ENCODE measurements around the gene IKBKG. TPM values are rescaled to one million over a fixed set of nuclear protein-coding genes. Genes with fewer than 3 reads are reported as not detected.
"Not testable (repeated sequence)": the region's sequence is repeated elsewhere in the genome, so short reads cannot be mapped to it uniquely, and the experiment has no call there.

Gene IKBKG, protein sequence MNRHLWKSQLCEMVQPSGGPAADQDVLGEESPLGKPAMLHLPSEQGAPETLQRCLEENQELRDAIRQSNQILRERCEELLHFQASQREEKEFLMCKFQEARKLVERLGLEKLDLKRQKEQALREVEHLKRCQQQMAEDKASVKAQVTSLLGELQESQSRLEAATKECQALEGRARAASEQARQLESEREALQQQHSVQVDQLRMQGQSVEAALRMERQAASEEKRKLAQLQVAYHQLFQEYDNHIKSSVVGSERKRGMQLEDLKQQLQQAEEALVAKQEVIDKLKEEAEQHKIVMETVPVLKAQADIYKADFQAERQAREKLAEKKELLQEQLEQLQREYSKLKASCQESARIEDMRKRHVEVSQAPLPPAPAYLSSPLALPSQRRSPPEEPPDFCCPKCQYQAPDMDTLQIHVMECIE
- total RNA-seq, result 6.8 TPM

GRCh38 chrX:154547245-154548027 is at the start of gene IKBKG:
IKBKG (plus strand) TSS chrX:154547620; CDS start chrX:154552003, 4,383 bp downstream.
- Histone ChIP-seq H3K36me3 (ENCODE audit: control insufficient read depth in 3 of 3, insufficient read depth in 3 of 3, low read length in 3 of 3) (peaks cover 0 to 3% (median 0%) of the 10 kb centered on the region in 3 donors), H3K9ac (ENCODE audit: low read depth in 1 of 3, low read length in 3 of 3) (peak within 1 kb of the TSS; percentile 65 to 81 (median 78)), H3K4me1 (ENCODE audit: control insufficient read depth in 3 of 3, insufficient read depth in 3 of 3, low read length in 3 of 3) (peaks cover 15 to 33% (median 20%) of the 10 kb centered on the region in 3 donors), H3K9me3 (ENCODE audit: control insufficient read depth in 3 of 3, low read length in 3 of 3) (no peaks in the 10 kb centered on the region), H3K27ac (ENCODE audit: low read depth, low read length) (peak within 1 kb of the TSS; percentile 76), H3K4me3 (ENCODE audit: low read length in 3 of 3) (peak within 1 kb of the TSS; percentile 79 to 85 (median 84)), H3K27me3 (ENCODE audit: control insufficient read depth in 3 of 3, insufficient read depth in 3 of 3, low read length in 3 of 3) (no peaks in the 10 kb centered on the region)

- not testable (repeated sequence) for H3K4me1 ChIP-seq (ENCODE audit: control insufficient read depth in 3 of 3, insufficient read depth in 3 of 3, low read length in 3 of 3); H3K27me3 ChIP-seq (ENCODE audit: control insufficient read depth in 3 of 3, insufficient read depth in 3 of 3, low read length in 3 of 3); H3K4me3 ChIP-seq (ENCODE audit: low read length in 3 of 3); H3K36me3 ChIP-seq (ENCODE audit: control insufficient read depth in 3 of 3, insufficient read depth in 3 of 3, low read length in 3 of 3); H3K9me3 ChIP-seq (ENCODE audit: control insufficient read depth in 3 of 3, low read length in 3 of 3); H3K27ac ChIP-seq (ENCODE audit: low read depth, low read length); H3K9ac ChIP-seq (ENCODE audit: low read depth in 1 of 3, low read length in 3 of 3)
Observed at GRCh38 chrX:154501423-154501822, 46.0 kb upstream of the IKBKG start.

DNA sequence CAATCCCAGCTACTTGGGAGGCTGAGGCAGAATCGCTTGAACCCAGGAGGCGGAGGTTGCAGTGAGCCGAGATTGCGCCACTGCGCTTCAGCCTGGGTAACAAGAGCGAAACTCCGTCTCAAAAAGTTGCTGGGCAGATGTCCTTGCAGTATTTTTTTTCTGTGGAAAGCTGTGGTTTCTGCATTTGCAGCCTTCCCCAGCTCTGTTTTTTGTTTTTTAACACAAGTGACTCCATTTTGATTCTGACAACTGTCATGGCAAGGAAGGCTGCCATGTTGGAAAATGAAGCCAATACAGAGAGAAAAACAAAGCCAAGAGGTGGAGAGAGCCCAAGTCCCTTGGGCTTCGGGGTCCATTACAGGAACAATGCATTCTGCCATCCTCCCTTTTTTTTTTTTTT is 45.3 kb upstream of the IKBKG start:
- H3K27ac ChIP-seq (ENCODE audit: low read depth, low read length), result no peak overlapping the region
- H3K9me3 ChIP-seq (ENCODE audit: control insufficient read depth in 3 of 3, low read length in 3 of 3), result no peaks in the 10 kb centered on the region
- no peaks in the 10 kb centered on the region for H3K4me1 ChIP-seq (ENCODE audit: control insufficient read depth in 3 of 3, insufficient read depth in 3 of 3, low read length in 3 of 3)
- H3K9ac ChIP-seq (ENCODE audit: low read depth in 1 of 3, low read length in 3 of 3), result no peak overlapping the region
- H3K4me3 ChIP-seq (ENCODE audit: low read length in 3 of 3), result no peak overlapping the region
- H3K27me3 ChIP-seq (ENCODE audit: control insufficient read depth in 3 of 3, insufficient read depth in 3 of 3, low read length in 3 of 3), result peaks cover 0 to 4% (median 0%) of the 10 kb centered on the region in 3 donors
- H3K36me3 ChIP-seq (ENCODE audit: control insufficient read depth in 3 of 3, insufficient read depth in 3 of 3, low read length in 3 of 3), result peaks cover 8 to 10% (median 9%) of the 10 kb centered on the region in 3 donors

GRCh38 chrX:154502989-154503388 is 44.4 kb upstream of the IKBKG start:
- H3K27me3 ChIP-seq (ENCODE audit: control insufficient read depth in 3 of 3, insufficient read depth in 3 of 3, low read length in 3 of 3), result peaks cover 0 to 4% (median 0%) of the 10 kb centered on the region in 3 donors
- H3K36me3 ChIP-seq (ENCODE audit: control insufficient read depth in 3 of 3, insufficient read depth in 3 of 3, low read length in 3 of 3), result peaks cover 8 to 11% (median 10%) of the 10 kb centered on the region in 3 donors
- H3K9ac ChIP-seq (ENCODE audit: low read depth in 1 of 3, low read length in 3 of 3), result no peak overlapping the region
- no peak overlapping the region for H3K4me3 ChIP-seq (ENCODE audit: low read length in 3 of 3)
- H3K27ac ChIP-seq (ENCODE audit: low read depth, low read length), result no peak overlapping the region
- no peaks in the 10 kb centered on the region for H3K9me3 ChIP-seq (ENCODE audit: control insufficient read depth in 3 of 3, low read length in 3 of 3)
- no peaks in the 10 kb centered on the region for H3K4me1 ChIP-seq (ENCODE audit: control insufficient read depth in 3 of 3, insufficient read depth in 3 of 3, low read length in 3 of 3)

DNA sequence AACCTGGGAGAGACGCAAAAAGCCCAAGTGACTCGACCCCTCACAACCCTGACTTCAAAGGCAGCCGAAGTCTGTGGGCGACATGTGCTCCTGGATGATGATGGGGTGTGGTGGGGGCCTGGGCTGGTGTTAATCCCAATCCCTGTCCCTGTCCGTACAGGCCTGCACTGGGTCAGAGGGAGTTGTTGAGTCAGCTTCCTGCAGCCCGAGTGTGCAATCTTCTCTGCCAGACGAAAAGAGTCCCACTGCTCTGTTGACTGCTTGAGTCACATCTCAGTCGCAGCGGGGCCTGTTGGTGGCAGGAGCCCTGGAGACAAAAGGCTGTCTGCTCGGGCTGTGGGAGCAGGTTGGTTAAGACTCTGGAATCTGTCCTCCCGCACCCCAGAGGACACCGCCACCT is 41.7 kb upstream of the IKBKG start:
- Histone ChIP-seq H3K9me3 (ENCODE audit: control insufficient read depth in 3 of 3, low read length in 3 of 3) (no peaks in the 10 kb centered on the region), H3K4me1 (ENCODE audit: control insufficient read depth in 3 of 3, insufficient read depth in 3 of 3, low read length in 3 of 3) (no peaks in the 10 kb centered on the region), H3K9ac (ENCODE audit: low read depth in 1 of 3, low read length in 3 of 3) (no peak overlapping the region), H3K27ac (ENCODE audit: low read depth, low read length) (no peak overlapping the region), H3K36me3 (ENCODE audit: control insufficient read depth in 3 of 3, insufficient read depth in 3 of 3, low read length in 3 of 3) (peaks cover 12 to 19% (median 19%) of the 10 kb centered on the region in 3 donors), H3K27me3 (ENCODE audit: control insufficient read depth in 3 of 3, insufficient read depth in 3 of 3, low read length in 3 of 3) (peaks cover 0 to 4% (median 0%) of the 10 kb centered on the region in 3 donors), H3K4me3 (ENCODE audit: low read length in 3 of 3) (no peak overlapping the region)

- no peak overlapping the region for H3K4me3 ChIP-seq (ENCODE audit: low read length in 3 of 3)
- peaks cover 12 to 19% (median 19%) of the 10 kb centered on the region in 3 donors for H3K36me3 ChIP-seq (ENCODE audit: control insufficient read depth in 3 of 3, insufficient read depth in 3 of 3, low read length in 3 of 3)
Observed at GRCh38 chrX:154506483-154507332, 40.7 kb upstream of the IKBKG start.

GRCh38 chrX:154507673-154508383 is 39.6 kb upstream of the IKBKG start:
- H3K4me3 ChIP-seq (ENCODE audit: low read length in 3 of 3), result no peak overlapping the region
- H3K9ac ChIP-seq (ENCODE audit: low read depth in 1 of 3, low read length in 3 of 3), result no peak overlapping the region
- H3K9me3 ChIP-seq (ENCODE audit: control insufficient read depth in 3 of 3, low read length in 3 of 3), result no peaks in the 10 kb centered on the region
- no peaks in the 10 kb centered on the region for H3K4me1 ChIP-seq (ENCODE audit: control insufficient read depth in 3 of 3, insufficient read depth in 3 of 3, low read length in 3 of 3)
- H3K36me3 ChIP-seq (ENCODE audit: control insufficient read depth in 3 of 3, insufficient read depth in 3 of 3, low read length in 3 of 3), result peaks cover 12 to 19% (median 19%) of the 10 kb centered on the region in 3 donors
- H3K27me3 ChIP-seq (ENCODE audit: control insufficient read depth in 3 of 3, insufficient read depth in 3 of 3, low read length in 3 of 3), result peaks cover 0 to under 1% (median 0%) of the 10 kb centered on the region in 3 donors
- no peak overlapping the region for H3K27ac ChIP-seq (ENCODE audit: low read depth, low read length)

More at GRCh38 chrX:154506483-154507332, 40.7 kb upstream of the IKBKG start:
- Histone ChIP-seq H3K9ac (ENCODE audit: low read depth in 1 of 3, low read length in 3 of 3) (no peak overlapping the region), H3K4me1 (ENCODE audit: control insufficient read depth in 3 of 3, insufficient read depth in 3 of 3, low read length in 3 of 3) (no peaks in the 10 kb centered on the region), H3K27ac (ENCODE audit: low read depth, low read length) (no peak overlapping the region), H3K9me3 (ENCODE audit: control insufficient read depth in 3 of 3, low read length in 3 of 3) (no peaks in the 10 kb centered on the region), H3K27me3 (ENCODE audit: control insufficient read depth in 3 of 3, insufficient read depth in 3 of 3, low read length in 3 of 3) (peaks cover 0 to 4% (median 0%) of the 10 kb centered on the region in 3 donors)

GRCh38 chrX:154508384-154508745 is 39.1 kb upstream of the IKBKG start:
- no peak overlapping the region for H3K4me3 ChIP-seq (ENCODE audit: low read length in 3 of 3)
- H3K9ac ChIP-seq (ENCODE audit: low read depth in 1 of 3, low read length in 3 of 3), result no peak overlapping the region
- H3K27me3 ChIP-seq (ENCODE audit: control insufficient read depth in 3 of 3, insufficient read depth in 3 of 3, low read length in 3 of 3), result no peaks in the 10 kb centered on the region
- no peaks in the 10 kb centered on the region for H3K9me3 ChIP-seq (ENCODE audit: control insufficient read depth in 3 of 3, low read length in 3 of 3)
- peaks cover 12 to 19% (median 19%) of the 10 kb centered on the region in 3 donors for H3K36me3 ChIP-seq (ENCODE audit: control insufficient read depth in 3 of 3, insufficient read depth in 3 of 3, low read length in 3 of 3)
- no peaks in the 10 kb centered on the region for H3K4me1 ChIP-seq (ENCODE audit: control insufficient read depth in 3 of 3, insufficient read depth in 3 of 3, low read length in 3 of 3)
- no peak overlapping the region for H3K27ac ChIP-seq (ENCODE audit: low read depth, low read length)

GRCh38 chrX:154509455-154509854 is 38.0 kb upstream of the IKBKG start:
- Histone ChIP-seq H3K9me3 (ENCODE audit: control insufficient read depth in 3 of 3, low read length in 3 of 3) (no peaks in the 10 kb centered on the region), H3K27me3 (ENCODE audit: control insufficient read depth in 3 of 3, insufficient read depth in 3 of 3, low read length in 3 of 3) (no peaks in the 10 kb centered on the region), H3K36me3 (ENCODE audit: control insufficient read depth in 3 of 3, insufficient read depth in 3 of 3, low read length in 3 of 3) (peaks cover 12 to 19% (median 19%) of the 10 kb centered on the region in 3 donors), H3K4me1 (ENCODE audit: control insufficient read depth in 3 of 3, insufficient read depth in 3 of 3, low read length in 3 of 3) (no peaks in the 10 kb centered on the region), H3K9ac (ENCODE audit: low read depth in 1 of 3, low read length in 3 of 3) (no peak overlapping the region), H3K4me3 (ENCODE audit: low read length in 3 of 3) (no peak overlapping the region), H3K27ac (ENCODE audit: low read depth, low read length) (no peak overlapping the region)

Measured in skeletal muscle tissue (tissue), 4 donors.